Measurements from ENCODE around the gene DTD1.
A peak's percentile ranks its signal among the peaks of the same experiment; 100 is the strongest.
"Not testable (repeated sequence)": the region's sequence is repeated elsewhere in the genome, so short reads cannot be mapped to it uniquely, and the experiment has no call there.

DTD1 gene

GRCh38 chr20:18787046-18787445 lies 199.2 kb downstream of the DTD1 start:
- DNase-seq (ENCODE audit: low read depth in 2 of 2, low spot score in 1 of 2) = not testable (repeated sequence)

GRCh38 chr20:18788021-18788420 lies 200.2 kb downstream of the DTD1 start:
- DNase-seq (ENCODE audit: low read depth in 2 of 2, low spot score in 1 of 2) = no peak

DNA sequence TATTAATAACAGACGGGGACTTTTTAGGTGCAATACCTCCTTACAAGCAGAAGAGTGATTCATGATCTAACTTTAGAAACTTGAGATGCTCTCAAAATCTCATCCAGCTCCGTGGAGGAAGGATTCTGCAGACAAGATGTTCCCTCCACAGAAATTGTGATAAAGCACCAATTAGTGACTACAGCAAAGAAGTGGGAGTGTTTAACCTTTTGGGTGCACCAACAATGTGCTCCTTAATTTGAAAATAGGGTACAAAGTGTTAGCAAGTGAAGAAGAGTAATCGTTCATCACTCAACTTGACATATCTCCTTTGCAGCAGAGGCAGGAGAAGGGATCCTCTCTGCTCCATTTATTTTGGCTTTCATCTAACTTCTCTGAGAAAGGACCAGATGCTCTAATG lies 202.9 kb downstream of the DTD1 start:
- DNase-seq (ENCODE audit: low read depth in 2 of 2, low spot score in 1 of 2) = no peak

DNA sequence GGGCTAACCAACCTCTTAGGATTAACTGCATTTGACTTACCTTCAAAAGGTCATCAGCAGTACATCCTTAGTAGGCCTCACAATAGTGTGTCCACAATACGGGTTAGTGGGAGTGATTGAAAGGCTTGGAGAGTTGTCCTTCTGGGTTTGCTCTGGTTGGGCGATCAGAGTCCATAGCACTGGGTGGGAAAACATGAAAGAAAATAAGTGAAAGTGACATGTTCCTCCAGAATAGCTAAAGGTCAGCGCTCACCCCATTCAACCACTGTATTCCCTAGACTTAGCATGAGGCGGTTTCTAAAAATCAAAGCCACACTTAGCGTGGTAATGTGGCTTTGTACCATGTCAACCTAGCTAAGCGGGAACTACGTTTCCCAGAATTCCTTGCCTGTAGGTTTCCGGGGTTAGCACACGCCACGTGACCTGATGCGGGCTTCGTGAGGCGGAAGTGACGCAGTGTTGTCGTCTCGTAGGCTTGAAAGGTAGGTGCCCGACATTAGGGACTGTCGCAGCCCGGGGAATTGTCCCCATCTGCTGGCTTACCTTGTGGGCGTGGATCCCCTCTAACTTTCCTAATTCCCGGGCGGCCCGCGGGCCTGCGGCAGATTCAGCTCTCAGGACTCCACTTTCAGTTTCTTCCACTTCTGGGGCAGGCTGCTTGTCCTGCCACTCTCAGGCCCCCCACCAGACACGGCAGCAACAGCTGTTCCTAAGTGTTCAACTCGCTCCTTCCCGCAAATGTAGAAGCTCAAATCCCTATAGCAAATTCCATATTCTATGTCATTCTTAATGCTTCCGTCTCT lies 206.0 kb downstream of the DTD1 start:
- DNase-seq (ENCODE audit: low read depth in 2 of 2, low spot score in 1 of 2) = peak; percentile 65 to 76

- no peak for DNase-seq (ENCODE audit: low read depth in 2 of 2, low spot score in 1 of 2)
These were observed 206.6 kb downstream of the DTD1 start for GRCh38 chr20:18794428-18794787.

DNA sequence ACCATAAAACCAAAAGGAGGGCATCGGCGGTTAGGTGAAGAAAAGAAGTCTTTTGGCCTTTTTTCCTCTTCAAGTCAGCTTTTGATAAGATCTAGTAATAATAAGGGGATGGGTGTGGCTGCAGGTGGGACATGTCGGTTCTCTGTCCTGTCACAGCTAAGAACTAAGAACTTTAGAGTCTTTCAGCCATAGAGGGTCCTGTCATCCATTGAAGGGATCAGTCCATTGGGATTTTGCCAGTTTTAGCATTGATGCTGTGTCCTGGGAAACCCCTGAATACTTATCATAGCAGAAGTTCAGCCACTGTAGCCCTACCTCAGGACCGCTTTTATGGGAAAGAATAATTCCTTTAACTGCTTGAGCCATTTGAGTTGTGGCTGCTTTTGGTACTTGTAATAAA lies 207.5 kb downstream of the DTD1 start:
- no peak for DNase-seq (ENCODE audit: low read depth in 2 of 2, low spot score in 1 of 2)

- DNase-seq (ENCODE audit: low read depth in 2 of 2, low spot score in 1 of 2) = no peak
These were observed 208.5 kb downstream of the DTD1 start for GRCh38 chr20:18796282-18796833.

- DNase-seq (ENCODE audit: low read depth in 2 of 2, low spot score in 1 of 2) = no peak
These were observed 213.7 kb downstream of the DTD1 start for GRCh38 chr20:18801516-18801915.

DNA sequence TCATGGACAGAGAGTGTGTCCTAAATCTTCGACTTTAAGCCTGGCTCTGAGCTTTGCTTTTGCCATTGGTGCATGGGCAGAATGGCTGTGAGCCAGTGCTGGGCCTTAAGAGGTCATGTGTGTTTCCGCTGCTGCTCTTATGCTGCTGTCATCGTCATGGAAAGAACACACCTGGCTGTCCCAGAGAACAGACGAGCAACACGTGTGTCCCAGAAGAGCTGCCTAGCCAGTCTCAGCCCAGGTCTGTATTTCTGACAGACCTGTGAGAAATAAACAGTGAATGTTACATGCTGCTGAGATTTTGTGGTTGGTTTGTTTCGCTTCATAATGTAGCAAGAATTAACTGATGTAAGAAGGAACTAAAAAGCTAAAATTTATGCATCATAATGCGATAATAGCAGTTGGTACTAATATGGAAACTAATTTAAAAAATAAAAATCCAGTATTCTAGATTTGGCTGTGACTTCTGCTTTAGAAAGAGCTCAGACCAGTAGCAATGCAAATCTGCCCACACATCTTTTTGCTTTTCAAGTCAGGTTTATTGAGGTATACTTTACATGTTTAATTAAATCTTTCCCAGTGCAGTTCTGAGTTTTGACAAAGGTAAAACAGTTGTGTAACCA lies 214.3 kb downstream of the DTD1 start:
- DNase-seq (ENCODE audit: low read depth in 2 of 2, low spot score in 1 of 2) = no peak

GRCh38 chr20:18805881-18806280 lies 218.0 kb downstream of the DTD1 start:
- no peak for DNase-seq (ENCODE audit: low read depth in 2 of 2, low spot score in 1 of 2)

DNA sequence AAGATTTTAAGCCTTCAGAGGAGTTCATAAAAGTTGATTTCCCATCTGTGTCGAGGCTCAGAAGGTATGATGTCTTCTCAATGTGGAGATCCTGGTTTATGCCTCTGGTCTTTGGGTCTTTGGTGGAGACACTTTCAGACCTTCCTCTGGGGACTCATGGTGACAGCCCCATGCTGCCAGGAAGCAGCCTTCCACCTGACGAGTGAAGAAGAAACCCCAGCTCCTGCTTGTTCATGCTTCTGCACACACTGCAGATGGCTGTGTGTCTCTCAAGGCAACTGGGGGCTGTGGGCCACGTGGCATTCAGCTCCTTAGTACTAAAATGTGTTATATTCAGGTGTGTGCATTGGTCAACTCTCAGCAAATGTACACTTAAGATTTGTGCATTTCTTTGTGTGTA lies 220.9 kb downstream of the DTD1 start:
- DNase-seq (ENCODE audit: low read depth in 2 of 2, low spot score in 1 of 2) = no peak

GRCh38 chr20:18811186-18811585 lies 223.3 kb downstream of the DTD1 start:
- DNase-seq (ENCODE audit: low read depth in 2 of 2, low spot score in 1 of 2) = no peak

GRCh38 chr20:18811904-18812303 lies 224.1 kb downstream of the DTD1 start:
- no peak for DNase-seq (ENCODE audit: low read depth in 2 of 2, low spot score in 1 of 2)

GRCh38 chr20:18813483-18813882 lies 225.6 kb downstream of the DTD1 start, which contains the start of gene SCP2D1:
SCP2D1 (plus strand) TSS chr20:18813783; CDS start chr20:18813816, 33 bp downstream.
- no peak for DNase-seq (ENCODE audit: low read depth in 2 of 2, low spot score in 1 of 2)

- no peak for DNase-seq (ENCODE audit: low read depth in 2 of 2, low spot score in 1 of 2)
These were observed 227.5 kb downstream of the DTD1 start for GRCh38 chr20:18815194-18815942.
